BE2C (cell line): ENCODE measurements around the gene KCNG2.

Source experiments
- DNase-seq: peaks from one replicate; pipeline ENCODE4 v3.0.0-alpha.2; 2020
- H3K27me3 ChIP-seq: fragments of 250-450 bp; sonication (Bioruptor Pico); 2 replicates; pipeline ENCODE4 v1.5.1; 2020; ENCODE audit warnings: mild to moderate bottlenecking
- H3K36me3 ChIP-seq: fragments of 250-450 bp; sonication (Bioruptor Pico); 2 replicates; pipeline ENCODE4 v1.5.1; 2020; ENCODE audit warnings: mild to moderate bottlenecking
- H3K4me1 ChIP-seq: fragments of 250-450 bp; sonication (Bioruptor Pico); 2 replicates; pipeline ENCODE4 v1.5.1; 2020
- H3K4me3 ChIP-seq: 2 replicates; pipeline ENCODE4 v1.5.1; 2011; ENCODE audit warnings: low read depth, low read length
- H3K9me3 ChIP-seq: fragments of 250-450 bp; sonication (Bioruptor Pico); 2 replicates; pipeline ENCODE4 v1.5.1; 2020
- CTCF ChIP-seq: IDR thresholded peaks from 2 replicates; pipeline ENCODE4 v1.5.1; 2012; ENCODE audit warnings: mild to moderate bottlenecking, low read depth, low read length

KCNG2 gene

GRCh38 chr18:79916128-79916494 lies 118.4 kb downstream of the KCNG2 start:
- no peak for DNase-seq
- Histone ChIP-seq H3K27me3 (no peaks in the 10 kb centered on the region), H3K36me3 (no peaks in the 10 kb centered on the region), H3K4me1 (no peaks in the 10 kb centered on the region), H3K4me3 (no peak overlapping the region), H3K9me3 (no peaks in the 10 kb centered on the region)
- TF ChIP-seq CTCF: no peak

- H3K4me3 ChIP-seq: no peak overlapping the region
- DNase-seq: no peak
- H3K27me3 ChIP-seq: no peaks in the 10 kb centered on the region
- H3K4me1 ChIP-seq: no peaks in the 10 kb centered on the region
- no peaks in the 10 kb centered on the region for H3K36me3 ChIP-seq
- TF ChIP-seq CTCF: no peak
- H3K9me3 ChIP-seq: no peaks in the 10 kb centered on the region
Measured at GRCh38 chr18:79916546-79917168, 118.9 kb downstream of the KCNG2 start.

- H3K4me3 ChIP-seq: no peak overlapping the region
- DNase-seq: no peak
- H3K4me1 ChIP-seq: no peaks in the 10 kb centered on the region
- H3K36me3 ChIP-seq: no peaks in the 10 kb centered on the region
- H3K27me3 ChIP-seq: no peaks in the 10 kb centered on the region
- H3K9me3 ChIP-seq: no peaks in the 10 kb centered on the region
- TF ChIP-seq CTCF: no peak
Measured at GRCh38 chr18:79917169-79917852, 119.6 kb downstream of the KCNG2 start.

GRCh38 chr18:79917853-79918614 lies 120.3 kb downstream of the KCNG2 start:
- TF ChIP-seq CTCF: no peak
- no peak for DNase-seq
- Histone ChIP-seq H3K9me3 (no peaks in the 10 kb centered on the region), H3K4me1 (no peaks in the 10 kb centered on the region), H3K36me3 (no peaks in the 10 kb centered on the region), H3K27me3 (no peaks in the 10 kb centered on the region), H3K4me3 (no peak overlapping the region)

GRCh38 chr18:79918615-79919011 lies 120.9 kb downstream of the KCNG2 start:
- no peak for DNase-seq
- Histone ChIP-seq H3K27me3 (no peaks in the 10 kb centered on the region), H3K36me3 (no peaks in the 10 kb centered on the region), H3K9me3 (no peaks in the 10 kb centered on the region), H3K4me1 (no peaks in the 10 kb centered on the region), H3K4me3 (no peak overlapping the region)
- no peak for TF ChIP-seq CTCF

- DNase-seq: no peak
- no peaks in the 10 kb centered on the region for H3K36me3 ChIP-seq
- no peaks in the 10 kb centered on the region for H3K4me1 ChIP-seq
- H3K27me3 ChIP-seq: no peaks in the 10 kb centered on the region
- TF ChIP-seq CTCF: no peak
- H3K9me3 ChIP-seq: no peaks in the 10 kb centered on the region
- no peak overlapping the region for H3K4me3 ChIP-seq
Measured at GRCh38 chr18:79919089-79919488, 121.4 kb downstream of the KCNG2 start.
